ENCODE results near the gene SEMA3A. TPM values are rescaled to one million over a fixed set of nuclear protein-coding genes. Genes with fewer than 3 reads are reported as not detected.

Gene SEMA3A
- total RNA-seq, 1 donor from 2014 or later: 0.75 TPM

GRCh38 chr7:83964318-83964717 is 230.3 kb downstream of the SEMA3A start:
- TF ChIP-seq CTCF (IDR thresholded peaks at IDR 0.05): no peak
- Histone ChIP-seq H3K9me3 (no peaks in the 10 kb centered on the region), H3K4me3 (no peak overlapping the region), H3K4me1 (no peaks in the 10 kb centered on the region), H3K36me3 (no peaks in the 10 kb centered on the region), H3K27ac (no peak overlapping the region), H3K27me3 (no peaks in the 10 kb centered on the region)
- no peak for DNase-seq (ENCODE audit: low spot score in 2 of 2)
- intact Hi-C loops (cut with DNase I): no loop called here

- H3K36me3 ChIP-seq: no peaks in the 10 kb centered on the region
- DNase-seq (ENCODE audit: low spot score in 2 of 2): no peak
- H3K4me3 ChIP-seq: no peak overlapping the region
- H3K27ac ChIP-seq: no peak overlapping the region
- no peaks in the 10 kb centered on the region for H3K9me3 ChIP-seq
- intact Hi-C loops (cut with DNase I): no loop called here
- no peaks in the 10 kb centered on the region for H3K4me1 ChIP-seq
- no peaks in the 10 kb centered on the region for H3K27me3 ChIP-seq
- TF ChIP-seq CTCF (IDR thresholded peaks at IDR 0.05): no peak
Observed at GRCh38 chr7:83957333-83957732, 237.3 kb downstream of the SEMA3A start.

GRCh38 chr7:83956104-83956503 is 238.5 kb downstream of the SEMA3A start:
- Histone ChIP-seq H3K4me3 (no peak overlapping the region), H3K9me3 (no peaks in the 10 kb centered on the region), H3K27ac (no peak overlapping the region), H3K27me3 (no peaks in the 10 kb centered on the region), H3K4me1 (no peaks in the 10 kb centered on the region), H3K36me3 (no peaks in the 10 kb centered on the region)
- no peak for DNase-seq (ENCODE audit: low spot score in 2 of 2)
- no peak for TF ChIP-seq CTCF (IDR thresholded peaks at IDR 0.05)
- intact Hi-C loops (cut with DNase I): no loop called here

GRCh38 chr7:83952236-83952635 is 242.4 kb downstream of the SEMA3A start:
- intact Hi-C loops (cut with DNase I): no loop called here
- Histone ChIP-seq H3K9me3 (no peaks in the 10 kb centered on the region), H3K27me3 (no peaks in the 10 kb centered on the region), H3K4me3 (no peak overlapping the region), H3K36me3 (no peaks in the 10 kb centered on the region), H3K4me1 (no peaks in the 10 kb centered on the region), H3K27ac (no peak overlapping the region)
- DNase-seq (ENCODE audit: low spot score in 2 of 2): no peak
- no peak for TF ChIP-seq CTCF (IDR thresholded peaks at IDR 0.05)

- no peaks in the 10 kb centered on the region for H3K27me3 ChIP-seq
- DNase-seq (ENCODE audit: low spot score in 2 of 2): no peak
- no peak for TF ChIP-seq CTCF (IDR thresholded peaks at IDR 0.05)
- no peaks in the 10 kb centered on the region for H3K9me3 ChIP-seq
- no peaks in the 10 kb centered on the region for H3K36me3 ChIP-seq
- H3K4me1 ChIP-seq: no peaks in the 10 kb centered on the region
- no peak overlapping the region for H3K27ac ChIP-seq
- intact Hi-C loops (cut with DNase I): no loop called here
- H3K4me3 ChIP-seq: no peak overlapping the region
Observed at GRCh38 chr7:83947260-83947659, 247.3 kb downstream of the SEMA3A start.

- H3K36me3 ChIP-seq: no peaks in the 10 kb centered on the region
- no peaks in the 10 kb centered on the region for H3K27me3 ChIP-seq
- H3K4me1 ChIP-seq: no peaks in the 10 kb centered on the region
- intact Hi-C loops (cut with DNase I): no loop called here
- no peak for DNase-seq (ENCODE audit: low spot score in 2 of 2)
- TF ChIP-seq CTCF (IDR thresholded peaks at IDR 0.05): no peak
- H3K27ac ChIP-seq: no peak overlapping the region
- no peak overlapping the region for H3K4me3 ChIP-seq
- no peaks in the 10 kb centered on the region for H3K9me3 ChIP-seq
Observed at GRCh38 chr7:83946801-83947200, 247.8 kb downstream of the SEMA3A start.

All from ascending aorta (tissue), 2 donors.